GM21360 (cell line): ENCODE measurements around the gene BANK1.

Source experiments
- ATAC-seq: cut with Tn5 transposase; IDR thresholded peaks from one replicate; pipeline ENCODE4 v1.9.1; 2021; ENCODE audit warnings: mild to moderate bottlenecking, moderate library complexity; ENCODE audit not compliant: unreplicated experiment

BANK1 gene

DNA sequence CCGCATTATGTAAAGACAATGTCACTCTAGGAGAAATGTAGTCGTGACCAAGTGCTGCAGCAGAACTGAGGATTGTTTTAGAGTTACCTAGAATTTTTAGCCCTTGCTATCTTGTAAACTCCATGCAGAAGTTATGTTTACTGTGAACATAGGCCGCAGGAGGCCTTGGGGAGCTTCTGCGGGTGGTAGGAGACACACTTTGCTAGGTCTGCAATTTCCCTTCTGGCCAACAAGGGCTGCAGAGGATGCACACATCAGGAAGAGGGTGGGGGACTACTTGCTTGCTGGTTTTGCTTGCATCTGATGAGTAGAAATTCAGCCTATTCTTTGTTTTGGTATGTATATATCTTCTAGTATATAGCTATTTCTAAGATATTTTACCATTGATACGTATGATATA is 23.1 kb downstream of the BANK1 start:
- ATAC-seq: peak; percentile 84

DNA sequence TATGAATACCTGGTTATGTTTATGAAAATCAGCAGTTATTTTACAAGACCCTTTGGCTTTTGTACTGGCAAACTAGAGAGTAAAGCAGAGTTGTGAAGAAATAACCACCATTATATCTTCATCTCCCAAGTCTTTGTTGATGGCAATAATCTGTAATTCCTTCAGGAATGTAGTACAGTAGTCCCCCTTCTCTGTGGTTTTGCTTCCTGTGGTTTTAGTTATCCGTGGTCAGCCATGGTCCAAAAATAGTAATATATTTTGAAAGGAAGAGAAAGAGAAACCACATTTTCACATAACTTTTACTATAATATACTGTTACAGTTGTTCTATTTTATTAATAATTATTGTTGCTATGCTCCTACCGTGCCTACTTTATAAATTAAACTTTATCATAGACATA is 27.8 kb downstream of the BANK1 start:
- ATAC-seq: no peak

DNA sequence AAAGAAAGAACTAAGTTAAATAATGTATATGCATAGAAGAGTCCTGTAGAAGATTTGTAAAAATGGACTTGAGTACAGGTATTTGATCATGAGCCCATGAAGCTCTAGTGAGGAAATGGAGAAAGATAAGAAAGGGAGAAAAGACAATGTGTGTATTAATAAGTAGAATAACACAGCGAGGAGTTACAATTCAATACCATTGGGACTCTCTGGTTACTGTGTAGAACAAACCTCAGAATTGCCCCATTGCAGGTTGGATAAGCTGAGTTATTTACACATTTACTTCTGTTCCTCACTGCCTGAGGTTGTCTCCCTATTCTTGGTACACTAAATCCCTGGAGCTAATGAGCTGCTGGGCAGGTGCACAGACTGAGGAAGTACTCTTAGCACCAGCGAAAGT is 33.3 kb downstream of the BANK1 start:
- no peak for ATAC-seq

DNA sequence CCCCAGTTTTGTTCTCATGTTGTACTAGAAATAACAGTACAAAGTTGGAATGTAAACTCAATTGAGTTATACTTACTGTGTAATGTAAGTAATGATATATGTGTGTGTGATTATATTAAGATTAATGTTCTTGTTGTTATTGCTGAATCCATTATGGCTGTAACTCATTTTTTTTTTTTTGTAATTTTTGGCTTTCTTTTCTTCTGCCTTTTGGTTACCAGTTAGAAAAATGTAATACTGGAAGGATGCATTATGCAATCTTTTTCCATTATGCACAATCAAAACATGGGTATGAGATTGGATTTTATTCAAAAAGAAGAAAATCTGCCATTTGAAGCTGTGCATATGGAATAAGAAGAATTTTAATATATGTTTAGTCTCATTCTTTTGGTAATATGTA is 34.0 kb downstream of the BANK1 start:
- no peak for ATAC-seq

DNA sequence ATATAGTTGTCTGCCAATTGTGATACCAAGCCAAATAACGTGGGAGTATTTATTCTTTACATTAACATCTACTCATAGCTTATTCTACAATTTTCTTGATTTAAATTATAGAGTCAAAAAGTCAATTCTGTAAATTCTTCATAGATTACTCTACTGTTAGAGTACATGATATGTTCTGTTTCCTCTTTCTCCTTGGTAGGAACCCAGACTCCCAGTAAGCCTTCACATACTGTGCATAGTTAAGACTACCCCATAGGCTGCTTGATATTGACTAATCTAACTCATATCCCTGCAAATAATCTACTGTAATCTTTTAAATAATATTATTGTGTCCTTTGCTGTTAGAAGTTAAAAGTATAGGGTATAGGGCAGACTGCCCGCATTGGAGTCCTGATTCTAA is 35.4 kb downstream of the BANK1 start:
- no peak for ATAC-seq

DNA sequence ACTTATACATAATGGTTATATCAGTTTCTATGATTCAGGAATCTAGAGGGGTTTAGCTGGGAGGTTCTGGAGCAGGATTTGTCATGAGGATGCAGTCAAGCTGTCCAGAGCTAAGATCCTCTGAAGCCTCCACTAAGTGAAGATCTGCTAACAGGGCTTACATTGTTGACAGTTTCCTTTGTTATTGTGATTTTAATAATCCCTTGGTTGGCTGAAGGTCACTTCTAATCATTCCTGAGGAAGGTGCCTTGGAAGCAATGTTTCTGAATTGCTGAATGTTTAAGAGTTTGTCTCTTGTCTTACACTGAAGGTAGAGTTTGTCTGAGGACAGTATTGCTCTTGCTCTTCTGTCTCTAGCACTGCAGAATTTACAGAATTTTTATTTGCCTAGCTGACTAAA is 41.3 kb downstream of the BANK1 start:
- ATAC-seq: no peak

DNA sequence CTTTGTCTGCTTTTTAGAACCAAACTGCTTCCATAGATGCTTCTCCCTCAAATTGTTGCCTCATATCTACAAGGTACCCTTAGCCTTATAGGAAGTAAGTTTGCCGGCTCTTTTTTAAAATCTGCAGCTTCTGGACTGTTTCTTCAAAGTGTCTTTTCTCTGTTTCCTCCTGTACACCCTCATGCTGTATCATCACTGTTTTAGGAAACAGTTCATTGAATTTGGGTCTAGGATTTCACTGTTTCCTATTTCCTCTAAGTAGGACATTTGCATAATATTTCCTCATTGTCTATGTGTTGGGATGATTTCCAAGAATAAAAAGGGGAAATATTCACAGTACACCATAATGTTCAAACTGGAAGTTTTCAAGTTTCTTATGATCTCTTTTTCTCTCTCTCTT is 43.0 kb downstream of the BANK1 start:
- no peak for ATAC-seq

DNA sequence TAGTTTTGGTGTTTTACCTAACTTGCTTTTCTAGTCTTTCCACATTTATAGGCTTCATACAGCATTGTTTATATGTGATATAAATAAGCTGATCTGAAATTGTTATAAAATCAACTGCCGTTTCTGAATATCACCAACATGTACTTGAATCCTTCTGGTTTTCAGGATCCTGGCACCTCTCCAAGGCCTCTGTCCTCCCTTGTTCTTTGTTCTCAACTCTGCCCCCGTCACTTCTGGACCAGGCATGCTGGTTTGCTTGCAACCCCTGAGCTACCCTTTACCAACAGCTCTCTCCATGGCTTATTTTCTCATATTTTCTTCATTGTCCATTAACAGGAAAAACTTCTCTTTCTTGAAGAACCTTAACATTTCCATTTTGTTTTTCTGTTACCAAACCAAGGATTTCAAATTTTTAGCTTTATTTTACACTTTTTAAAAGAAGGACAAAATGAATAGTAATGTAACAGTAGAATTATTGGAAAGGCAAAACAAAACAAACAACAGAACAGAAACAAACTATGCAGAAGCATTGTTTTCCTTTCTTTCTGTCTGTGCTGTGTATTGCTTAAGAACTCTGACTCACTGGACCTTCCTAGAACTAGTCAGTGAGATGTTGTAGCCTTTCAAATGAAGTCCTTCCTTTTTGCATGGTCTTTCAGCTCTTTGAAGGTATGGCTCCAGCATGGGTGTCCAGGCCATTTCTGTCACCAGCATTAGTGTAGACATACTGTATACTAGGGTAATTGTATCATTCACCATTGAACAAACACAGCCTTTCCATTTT is 44.8 kb downstream of the BANK1 start:
- no peak for ATAC-seq

DNA sequence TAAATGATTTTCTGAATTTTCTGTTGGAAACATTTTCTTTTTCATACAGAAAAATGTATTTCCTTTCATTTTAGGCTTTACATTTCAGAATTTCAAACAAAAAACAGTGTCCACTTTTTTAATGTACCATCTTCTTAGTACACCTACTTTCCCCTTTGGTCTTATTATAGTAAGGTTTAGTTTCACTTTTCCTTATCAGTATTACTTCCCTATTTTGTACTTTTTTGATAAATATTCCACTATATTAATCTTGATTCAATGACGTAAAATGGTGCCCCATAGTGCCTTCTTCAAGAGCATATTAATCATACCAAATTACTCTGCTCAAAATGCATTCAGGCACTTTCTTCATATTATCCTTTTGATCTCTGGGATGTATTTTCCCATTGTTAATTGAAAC is 52.5 kb downstream of the BANK1 start:
- ATAC-seq: no peak

DNA sequence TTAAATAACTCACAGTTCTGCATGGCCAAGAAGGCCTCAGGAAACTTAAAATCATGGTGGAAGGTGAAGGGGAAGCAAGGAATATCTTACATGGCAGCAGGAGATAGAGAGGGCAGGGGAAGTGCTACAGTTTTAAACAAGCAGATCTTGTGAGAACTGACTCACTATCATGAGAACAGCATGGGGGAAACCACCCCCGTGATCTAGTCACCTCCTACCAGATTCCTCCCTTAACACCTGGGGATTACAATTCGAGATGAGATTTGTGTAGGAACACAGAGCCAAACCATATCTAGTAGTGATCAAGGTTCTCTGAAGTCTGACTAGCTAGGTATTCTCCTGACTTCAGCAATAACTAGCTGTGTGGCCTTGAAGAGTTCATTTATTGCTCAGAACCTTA is 56.0 kb downstream of the BANK1 start:
- no peak for ATAC-seq

DNA sequence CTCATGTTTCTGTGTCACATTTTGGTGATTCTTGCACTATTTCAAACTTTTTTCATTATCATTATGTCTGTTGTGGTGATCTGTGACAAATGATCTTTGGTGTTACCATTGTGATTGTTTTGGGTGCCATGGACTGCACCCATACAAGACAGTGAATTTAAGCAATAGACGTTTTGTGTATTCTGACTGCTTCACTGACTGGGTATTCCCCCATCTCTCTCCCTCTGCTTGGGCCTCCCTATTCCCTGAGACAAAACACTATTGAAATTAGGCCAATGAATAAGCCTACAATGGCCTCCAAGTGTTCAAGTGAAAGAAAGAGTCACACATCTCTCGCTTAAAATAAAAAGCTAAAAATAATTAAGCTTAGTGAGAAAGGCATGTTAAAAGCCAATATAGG is 60.2 kb downstream of the BANK1 start:
- ATAC-seq: peak; percentile 52

DNA sequence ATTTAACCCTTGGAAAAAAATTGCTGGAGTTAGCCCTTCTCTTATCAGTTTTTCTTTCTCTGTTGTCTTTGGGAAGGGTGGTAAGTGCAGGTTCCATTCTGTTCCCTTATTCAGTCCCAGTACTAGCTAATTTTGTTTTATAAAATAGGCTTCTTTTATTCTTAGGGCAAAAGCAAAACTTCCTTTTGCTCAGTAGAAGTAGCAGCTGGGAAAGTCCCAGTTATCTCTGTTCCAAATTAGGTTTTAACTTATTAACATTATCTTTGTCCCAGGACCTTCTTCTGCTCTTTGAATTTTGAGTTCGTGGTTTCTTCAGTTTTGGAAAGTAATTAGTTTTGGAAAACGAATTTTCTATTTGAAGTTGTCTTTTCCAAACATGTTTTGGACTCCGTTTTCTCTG is 61.1 kb downstream of the BANK1 start:
- ATAC-seq: no peak

DNA sequence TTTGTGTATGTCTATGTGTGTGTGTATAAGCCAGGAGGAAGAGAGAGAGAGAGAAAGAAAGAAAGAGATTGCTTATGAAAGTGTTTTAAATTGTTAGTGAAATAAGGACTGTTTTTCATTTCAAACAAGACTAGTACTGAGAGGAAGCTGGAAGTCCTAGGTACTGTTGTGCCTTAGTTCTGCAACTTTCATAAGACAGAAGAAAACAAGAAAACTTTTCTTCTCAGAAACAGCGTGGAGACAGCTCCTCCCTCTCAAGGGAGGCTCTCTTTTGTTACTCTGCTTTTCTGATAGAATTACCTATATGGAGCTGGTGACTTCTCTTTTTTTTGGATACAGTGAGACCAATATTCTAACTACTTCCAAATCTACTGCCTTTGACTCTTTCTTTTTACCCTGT is 62.5 kb downstream of the BANK1 start:
- peak; percentile 81 for ATAC-seq

DNA sequence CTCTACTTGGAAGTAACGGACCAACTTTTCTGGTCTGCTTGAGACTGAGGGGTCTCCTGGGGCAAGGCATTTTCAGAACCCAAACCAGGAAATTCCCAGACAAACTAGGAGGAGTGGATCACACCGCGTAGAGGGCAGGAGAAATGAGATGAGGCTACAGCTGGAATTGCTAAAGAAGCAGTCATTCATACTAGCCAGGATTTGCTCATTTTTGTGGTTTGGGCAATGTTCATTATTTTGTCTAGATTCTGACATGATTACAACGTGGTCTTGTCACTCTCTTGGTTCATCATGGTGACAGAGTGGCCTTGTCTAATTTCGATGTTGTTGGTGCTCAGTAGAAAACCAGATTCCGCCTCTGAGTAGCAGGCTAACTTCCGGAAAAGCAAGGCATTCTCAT is 63.2 kb downstream of the BANK1 start:
- ATAC-seq: no peak

DNA sequence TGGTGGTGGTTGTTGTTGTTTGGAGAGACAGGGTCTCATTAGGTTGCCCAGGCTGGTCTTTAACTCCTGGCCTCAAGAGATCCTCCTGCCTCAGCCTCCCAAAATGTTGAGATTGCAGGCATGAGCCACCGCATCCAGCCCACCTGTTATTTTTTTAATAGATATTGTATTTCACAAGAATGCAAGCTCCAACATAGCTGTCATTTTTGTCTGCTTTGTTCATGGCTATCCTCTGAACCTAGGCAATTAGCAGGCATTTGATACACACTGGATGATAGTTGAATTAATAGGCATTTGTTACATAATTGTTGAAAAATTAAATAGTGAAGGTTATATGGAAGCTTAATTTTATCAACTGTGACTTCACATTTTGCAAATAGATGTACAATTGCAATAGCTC is 64.7 kb downstream of the BANK1 start:
- no peak for ATAC-seq

DNA sequence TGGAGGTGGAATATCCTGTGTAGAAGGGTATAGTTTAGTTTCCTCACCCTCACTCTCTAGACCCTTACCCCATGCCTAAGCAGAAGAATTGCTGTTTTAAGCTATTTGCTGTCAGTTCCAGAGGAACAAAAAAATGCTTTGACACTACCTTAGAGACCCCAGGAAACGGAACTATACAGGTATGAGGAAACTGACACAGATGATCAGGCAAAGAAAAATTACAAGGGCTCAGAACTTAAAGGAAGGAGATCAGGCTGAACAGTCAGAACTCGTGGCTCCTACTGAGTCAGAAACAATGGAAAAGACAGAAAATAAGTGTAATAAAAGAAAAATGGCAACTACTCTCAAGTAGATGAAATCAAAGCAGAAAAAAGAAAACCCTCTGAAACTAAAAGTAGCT is 65.6 kb downstream of the BANK1 start:
- no peak for ATAC-seq

DNA sequence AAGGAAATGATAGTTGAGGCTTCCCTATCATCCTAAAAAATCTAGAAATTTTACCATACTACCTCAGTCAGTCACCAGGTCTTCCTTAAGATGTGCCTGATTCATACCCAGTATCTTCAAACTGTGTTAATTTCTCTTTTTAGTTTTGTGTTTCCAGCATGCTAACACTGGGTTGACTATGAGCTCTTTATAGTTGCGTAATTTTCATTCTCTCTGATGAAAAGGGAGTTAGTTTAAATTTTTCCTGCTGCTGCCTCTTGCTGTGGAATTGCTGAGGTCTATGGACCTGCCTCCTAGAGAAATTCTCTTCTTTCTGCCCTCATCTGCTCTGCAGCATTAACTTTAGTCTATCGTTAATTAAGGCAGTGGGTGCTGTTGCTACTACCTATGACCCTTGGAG is 66.6 kb downstream of the BANK1 start:
- ATAC-seq: no peak

DNA sequence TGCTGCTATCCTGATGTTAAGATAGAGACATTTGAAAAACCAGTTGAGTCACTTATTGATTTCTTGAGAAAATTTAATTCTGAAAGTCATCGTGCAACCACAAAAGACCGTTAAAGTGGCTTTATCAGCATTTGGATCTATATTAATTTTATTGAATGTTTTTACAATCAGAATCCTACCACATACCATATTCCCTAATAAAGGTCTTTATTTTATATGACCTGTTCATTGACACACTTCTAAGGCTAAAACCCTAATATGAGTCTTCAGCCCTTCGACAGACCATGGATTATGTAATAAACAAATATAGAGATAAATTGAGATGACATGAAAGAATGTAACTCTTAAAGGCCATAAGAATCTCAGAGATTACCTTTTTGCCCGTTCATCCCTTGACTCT is 68.1 kb downstream of the BANK1 start:
- ATAC-seq: no peak

DNA sequence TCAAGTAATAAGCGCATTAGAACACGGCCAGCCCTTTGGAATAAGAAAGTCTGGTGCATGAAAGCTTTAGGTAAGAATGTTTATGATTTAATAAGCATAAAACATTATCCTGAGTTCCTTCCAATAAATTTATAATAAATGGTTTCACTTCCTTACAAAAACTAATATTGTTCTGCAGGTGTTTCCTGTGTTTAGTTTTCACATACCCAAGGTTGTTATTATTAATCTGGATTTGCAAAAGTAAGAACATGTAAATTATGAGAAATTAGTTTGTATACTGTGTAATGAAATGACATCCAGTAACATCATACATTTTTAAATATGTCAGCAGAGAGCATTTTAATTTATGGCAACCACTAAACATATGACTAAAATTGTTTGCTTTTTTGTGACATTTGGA is 72.1 kb downstream of the BANK1 start:
- no peak for ATAC-seq

DNA sequence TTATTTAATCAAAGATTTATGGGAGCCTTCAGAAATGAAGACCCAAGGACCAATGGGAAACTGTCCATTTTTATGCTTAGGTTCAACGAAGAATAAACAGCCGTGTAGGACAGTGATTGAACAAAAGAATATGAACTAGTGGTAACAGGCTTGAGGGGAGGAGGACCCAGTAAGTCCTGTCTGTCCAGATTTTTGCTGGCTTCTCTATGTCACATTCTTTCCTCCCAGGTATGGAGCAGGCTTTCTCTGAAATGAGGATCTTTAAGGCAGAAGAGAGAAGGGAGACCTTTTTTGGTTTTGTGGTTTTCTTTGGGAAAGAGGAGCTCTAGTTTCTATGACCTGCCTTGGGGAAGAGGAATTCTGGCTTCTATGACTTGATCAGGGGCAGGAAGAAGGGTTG is 74.1 kb downstream of the BANK1 start:
- ATAC-seq: no peak

DNA sequence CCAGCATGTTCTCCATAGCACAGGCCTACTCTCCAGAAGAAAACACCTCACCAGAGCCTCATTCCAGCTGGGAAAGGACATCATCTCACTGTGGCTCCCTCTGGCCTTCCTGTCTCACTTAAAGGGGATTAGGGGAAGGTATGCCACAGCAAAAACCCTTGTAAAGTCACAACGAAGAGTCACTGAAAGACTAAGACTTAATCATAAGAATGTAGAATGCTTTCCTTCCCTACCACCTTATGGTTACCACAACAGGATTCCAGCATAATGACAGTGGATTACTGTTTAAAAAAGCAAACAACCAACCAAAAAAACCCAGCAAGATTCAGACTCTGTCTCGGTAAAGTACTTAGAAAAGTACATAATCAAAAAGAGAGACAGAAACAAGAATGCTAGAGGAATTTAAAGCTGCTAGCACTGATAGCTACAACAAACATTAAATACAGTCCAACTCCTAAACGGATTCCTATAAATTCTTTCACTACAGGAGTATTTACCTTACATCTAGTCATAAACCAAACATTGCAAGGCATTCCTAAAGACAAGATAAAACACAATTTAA is 75.1 kb downstream of the BANK1 start:
- ATAC-seq: no peak

DNA sequence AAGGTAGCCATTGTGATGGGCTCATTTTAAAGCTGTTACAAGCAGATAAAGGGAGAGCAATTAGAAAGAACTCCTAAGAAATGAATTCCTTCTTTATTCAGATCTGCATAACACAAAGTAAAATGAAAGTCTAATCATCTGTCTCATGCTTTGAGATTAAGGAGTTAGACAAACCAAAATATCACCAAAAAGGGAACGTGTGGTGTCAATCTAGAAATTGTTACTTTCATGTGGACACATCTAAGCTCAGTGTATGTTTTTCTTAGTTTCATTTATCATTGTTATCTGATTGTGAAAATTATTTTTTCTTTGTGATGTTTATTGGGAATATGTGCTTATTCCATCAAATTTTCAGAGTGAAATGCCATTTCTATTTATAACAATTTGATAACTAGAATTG is 80.3 kb downstream of the BANK1 start:
- ATAC-seq: no peak
